SH-SY5Y (cell line): ENCODE data around the gene COQ8A.

Experiments used
- GATA2 ChIP-seq: IDR thresholded peaks from 2 replicates; pipeline ENCODE4 v1.6.1; 2011; ENCODE audit warnings: mild to moderate bottlenecking, low read depth, low read length
- GATA3 ChIP-seq: IDR thresholded peaks from 2 replicates; pipeline ENCODE4 v1.6.1; 2011; ENCODE audit warnings: low read depth, mild to moderate bottlenecking, low read length, moderate library complexity

DNA sequence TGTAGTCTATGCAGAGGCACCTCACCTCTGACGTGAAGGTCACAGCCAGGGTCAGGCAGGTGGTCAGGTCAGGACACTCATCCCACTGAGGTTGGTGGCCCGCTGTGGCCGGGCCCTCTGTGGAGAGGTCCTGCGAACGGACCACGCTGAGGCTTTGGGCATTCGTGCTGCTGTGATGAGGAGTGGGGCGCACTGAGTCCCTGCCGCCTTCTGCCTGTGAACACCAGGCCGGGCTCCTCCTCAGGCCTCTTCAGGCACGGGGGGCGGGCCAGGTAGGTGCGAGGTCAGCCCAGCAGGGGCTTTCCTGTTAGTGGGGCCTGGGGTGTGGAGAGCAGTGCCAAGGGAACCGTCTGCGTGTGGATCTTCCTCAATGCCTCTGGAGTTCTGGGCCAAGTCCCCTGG is 39.0 kb downstream of the COQ8A start:
- TF ChIP-seq GATA2 (no peak), GATA3 (no peak)
